GM19328 (cell line): ENCODE results near the gene TRIP10.

Experiments used
- ATAC-seq: cut with Tn5 transposase; IDR thresholded peaks from one replicate; pipeline ENCODE4 v1.9.1; 2021; ENCODE audit warnings: mild to moderate bottlenecking, moderate library complexity; ENCODE audit not compliant: unreplicated experiment

Gene TRIP10

DNA sequence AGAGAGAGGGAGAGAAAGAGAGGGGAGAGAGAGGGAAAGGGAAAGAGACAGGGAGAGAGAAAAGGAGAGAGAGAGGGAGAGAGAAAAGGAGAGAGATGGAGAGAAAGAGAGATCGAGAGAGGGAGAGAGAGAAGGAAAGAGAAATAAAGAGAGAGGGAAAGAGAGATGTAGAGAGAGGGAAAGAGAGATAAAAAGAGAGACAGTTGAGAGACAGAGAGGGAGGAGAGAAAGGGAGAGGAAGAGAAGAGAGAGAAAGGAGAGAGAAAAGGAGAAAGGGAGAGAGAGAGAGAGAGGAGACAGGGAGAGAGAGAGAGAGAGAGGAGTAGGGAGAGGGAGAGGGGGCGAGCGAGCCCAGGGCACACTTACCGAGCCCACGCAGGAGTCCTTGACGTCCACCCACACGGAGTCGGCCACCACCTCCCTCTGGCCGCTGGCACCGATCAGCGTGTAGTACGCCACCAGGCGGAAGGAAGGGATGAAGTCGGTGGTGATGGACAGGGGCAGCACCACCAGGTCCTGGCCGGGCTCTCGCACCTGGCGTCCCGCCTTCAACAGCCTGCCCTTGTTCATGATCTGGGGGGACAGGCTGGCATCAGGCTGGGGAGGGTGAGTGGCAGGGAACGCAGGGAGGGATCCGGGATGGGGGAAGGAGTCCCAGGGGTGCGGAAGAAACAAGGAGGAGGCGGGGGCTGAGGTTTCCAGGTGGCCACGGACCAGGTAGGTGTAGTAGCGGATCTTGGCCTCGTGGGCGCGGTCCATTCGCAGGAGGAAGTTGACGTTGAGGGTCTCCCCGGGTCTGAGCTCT, 29.0 kb upstream of the TRIP10 start:
- no peak for ATAC-seq

- ATAC-seq: no peak
These were observed 28.5 kb upstream of the TRIP10 start for GRCh38 chr19:6711078-6711361.

DNA sequence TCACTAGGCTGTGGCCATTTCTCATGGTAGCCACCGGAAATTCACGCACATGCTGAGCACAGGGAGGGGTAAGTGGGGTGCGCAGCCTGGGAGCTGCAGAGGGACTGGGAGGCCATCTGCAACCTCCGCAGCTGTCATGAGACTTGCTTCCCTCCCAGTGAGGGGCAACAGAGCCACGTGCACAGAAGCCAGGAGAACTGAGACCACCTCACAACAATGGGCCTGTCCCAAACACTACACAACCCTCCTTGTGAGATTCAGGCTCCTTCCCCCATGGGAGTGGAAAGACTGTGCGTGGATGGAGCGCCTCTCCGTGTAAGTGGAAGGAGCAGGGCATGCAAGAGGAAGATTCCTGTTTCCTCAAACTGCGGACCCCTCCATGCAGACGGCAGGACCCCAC, 27.9 kb upstream of the TRIP10 start:
- ATAC-seq: no peak

GRCh38 chr19:6712231-6712630, 27.2 kb upstream of the TRIP10 start:
- no peak for ATAC-seq

- ATAC-seq: no peak
These were observed 26.5 kb upstream of the TRIP10 start for GRCh38 chr19:6712692-6713670.

DNA sequence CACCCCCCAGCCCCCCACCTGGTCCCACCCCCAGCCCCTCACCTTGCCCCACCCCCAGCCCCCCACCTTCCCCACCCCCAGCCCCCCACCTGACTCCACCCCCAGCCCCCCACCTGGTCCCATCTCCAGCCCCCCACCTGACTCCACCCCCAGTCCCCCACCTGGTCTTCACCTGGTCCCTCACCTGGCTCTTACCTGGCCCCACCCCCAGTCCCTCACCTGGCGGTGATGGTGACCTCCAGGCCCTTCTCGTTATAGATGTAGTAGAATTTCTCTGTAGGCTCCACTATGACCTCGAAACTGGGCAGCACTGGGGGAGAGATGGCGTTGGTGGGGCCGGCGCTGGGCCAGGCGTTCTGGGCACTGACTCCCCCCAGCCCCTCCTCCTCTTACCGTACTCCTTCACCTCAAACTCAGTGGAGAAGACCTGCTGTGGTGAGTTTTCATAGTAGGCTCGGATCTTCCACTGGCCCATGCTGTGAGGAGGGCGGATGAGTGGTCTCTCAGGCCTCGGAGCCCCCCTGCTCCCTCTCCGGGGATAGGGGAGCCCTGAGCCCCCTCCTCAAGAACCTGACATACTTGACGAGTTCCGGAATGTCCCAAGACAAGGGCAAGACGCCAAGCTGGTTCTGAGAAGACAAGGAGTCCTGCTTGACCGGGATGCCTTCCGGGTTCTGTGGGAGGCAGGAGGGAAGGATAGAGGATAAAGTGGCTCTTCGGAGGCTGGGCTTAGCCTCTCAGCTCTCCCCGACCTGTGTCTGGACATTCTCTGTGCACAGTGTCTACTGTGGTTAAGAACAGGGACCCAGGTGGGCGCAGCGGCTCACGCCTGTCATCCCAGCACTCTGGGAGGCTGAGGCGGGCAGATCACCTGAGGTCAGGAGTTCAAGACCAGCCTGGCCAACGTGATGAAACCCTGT, 25.4 kb upstream of the TRIP10 start:
- no peak for ATAC-seq

DNA sequence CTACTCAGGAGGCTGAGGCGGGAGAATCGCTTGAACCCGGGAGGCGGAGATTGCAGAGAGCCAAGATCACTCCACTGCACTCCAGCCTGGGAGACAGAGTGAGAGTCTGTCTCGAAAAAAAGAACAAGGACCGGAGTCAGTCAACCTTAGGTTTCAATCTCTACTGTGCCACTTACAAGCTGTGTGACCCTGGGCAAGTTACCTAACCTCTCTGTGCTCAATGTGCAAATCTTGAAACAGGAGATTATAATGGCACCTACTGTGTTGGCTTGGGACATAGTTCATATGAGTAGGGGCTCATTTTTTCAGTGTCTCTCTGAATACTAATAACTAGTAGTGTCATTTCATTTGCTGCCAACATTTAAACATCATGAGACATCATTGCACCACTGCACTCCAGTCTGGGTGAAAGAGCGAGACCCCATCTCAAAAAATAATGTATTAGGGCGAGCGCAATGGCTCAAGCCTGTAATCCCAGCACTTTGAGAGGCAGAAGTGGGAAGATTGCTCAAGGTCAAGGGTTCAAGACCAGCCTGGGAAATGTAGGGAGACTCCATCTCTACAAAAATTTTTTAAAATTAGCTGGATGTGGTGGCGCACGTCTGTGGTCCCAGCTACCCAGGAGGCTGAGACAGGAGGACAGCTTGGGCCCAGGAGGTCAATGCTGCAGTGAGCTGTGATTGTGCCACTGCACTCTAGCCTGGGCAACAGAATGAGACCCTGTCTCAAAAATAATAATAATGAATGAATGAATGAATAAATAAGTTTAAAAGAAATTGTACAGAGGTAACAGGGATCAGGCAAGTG, 24.5 kb upstream of the TRIP10 start:
- no peak for ATAC-seq

GRCh38 chr19:6716610-6716970, 22.9 kb upstream of the TRIP10 start:
- no peak for ATAC-seq

DNA sequence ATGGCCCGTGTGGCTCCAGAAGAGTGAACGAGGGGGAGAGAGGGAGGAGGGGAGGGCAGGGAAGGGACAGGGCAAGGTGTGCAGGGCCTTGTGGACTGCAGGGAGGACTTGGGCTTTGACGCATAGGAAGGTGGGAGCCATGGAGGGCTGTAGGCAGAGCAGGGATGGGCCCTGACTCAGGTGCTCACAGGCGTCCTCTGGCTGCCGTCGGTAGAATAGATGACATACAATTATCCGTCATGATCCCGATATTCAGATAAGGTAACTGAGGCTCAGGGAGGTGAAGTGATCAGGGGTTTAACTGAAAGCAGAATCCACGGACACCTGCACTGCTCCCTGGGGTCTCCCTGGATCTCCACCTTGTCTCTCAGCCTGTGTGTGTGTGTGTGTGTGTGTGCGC, 22.4 kb upstream of the TRIP10 start:
- no peak for ATAC-seq

GRCh38 chr19:6717441-6717971, 22.0 kb upstream of the TRIP10 start:
- ATAC-seq: no peak

DNA sequence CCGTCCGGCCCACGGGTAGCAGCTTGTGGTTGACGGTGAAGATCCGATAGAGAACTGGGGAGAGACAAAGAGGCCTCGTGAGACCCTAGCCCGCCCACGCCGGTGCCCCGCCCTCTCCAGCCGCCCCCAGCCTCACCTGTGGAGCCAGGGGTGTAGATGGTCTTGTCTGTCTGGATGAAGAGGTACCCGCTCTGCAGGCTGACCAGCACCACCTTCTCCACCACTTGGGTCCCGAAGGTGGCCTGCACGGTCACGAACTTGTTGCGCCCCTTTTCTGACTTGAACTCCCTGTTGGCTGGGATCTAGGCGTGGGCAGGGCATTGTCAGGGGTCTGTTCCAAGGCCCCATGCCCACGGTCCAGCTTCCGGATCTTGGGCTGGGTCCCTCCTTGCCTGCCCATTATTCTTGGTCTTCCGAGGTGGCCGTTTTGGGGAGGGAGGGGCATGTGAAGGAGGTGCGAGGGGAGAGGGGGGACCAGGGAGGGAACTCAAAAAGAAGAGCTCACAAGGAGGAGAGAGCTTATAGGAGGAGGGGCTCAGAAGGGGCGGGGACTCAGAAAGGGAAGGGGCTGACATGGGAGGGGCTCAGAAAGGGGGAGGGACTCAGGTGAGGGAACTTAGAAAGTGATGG, 21.3 kb upstream of the TRIP10 start:
- no peak for ATAC-seq

- ATAC-seq: no peak
These were observed 20.5 kb upstream of the TRIP10 start for GRCh38 chr19:6718741-6719539.

DNA sequence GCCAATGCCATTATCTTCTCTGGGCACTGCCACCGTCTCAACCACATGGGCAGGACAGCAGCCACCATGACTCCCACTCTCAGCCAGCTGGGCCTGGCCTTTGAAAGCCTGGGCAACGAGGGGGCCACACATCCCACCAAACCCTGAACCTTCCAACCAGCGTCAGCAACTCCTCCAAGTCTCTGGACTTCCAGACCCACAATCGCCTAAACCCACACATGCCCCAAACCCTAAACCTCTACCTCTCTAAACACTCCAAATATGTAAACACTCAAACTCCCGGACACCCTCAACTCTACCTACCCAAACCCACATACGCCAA, 20.0 kb upstream of the TRIP10 start:
- no peak for ATAC-seq

DNA sequence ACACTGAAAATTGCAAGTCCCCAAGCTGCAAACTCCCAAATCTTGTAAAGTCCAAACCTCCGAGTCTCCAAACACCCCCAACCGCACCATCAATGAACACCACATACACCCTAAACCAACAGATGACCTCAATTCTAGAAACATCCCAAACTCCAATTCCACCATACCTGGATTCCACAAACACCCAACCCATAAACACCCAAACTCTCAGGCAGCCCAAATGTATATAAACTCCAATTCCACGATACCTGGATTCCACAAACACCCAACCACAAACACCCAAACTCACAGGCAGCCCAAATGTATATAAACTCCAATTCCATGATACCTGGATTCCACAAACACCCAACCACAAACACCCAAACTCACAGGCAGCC, 19.5 kb upstream of the TRIP10 start:
- ATAC-seq: no peak

GRCh38 chr19:6720369-6721137, 18.9 kb upstream of the TRIP10 start, which contains the start of gene C3:
Gene C3 (minus strand): TSS chr19:6720650. CDS start chr19:6720589, 61 bp downstream.
- ATAC-seq: no peak

- no peak for ATAC-seq
These were observed 18.4 kb upstream of the TRIP10 start for GRCh38 chr19:6721138-6721474.

DNA sequence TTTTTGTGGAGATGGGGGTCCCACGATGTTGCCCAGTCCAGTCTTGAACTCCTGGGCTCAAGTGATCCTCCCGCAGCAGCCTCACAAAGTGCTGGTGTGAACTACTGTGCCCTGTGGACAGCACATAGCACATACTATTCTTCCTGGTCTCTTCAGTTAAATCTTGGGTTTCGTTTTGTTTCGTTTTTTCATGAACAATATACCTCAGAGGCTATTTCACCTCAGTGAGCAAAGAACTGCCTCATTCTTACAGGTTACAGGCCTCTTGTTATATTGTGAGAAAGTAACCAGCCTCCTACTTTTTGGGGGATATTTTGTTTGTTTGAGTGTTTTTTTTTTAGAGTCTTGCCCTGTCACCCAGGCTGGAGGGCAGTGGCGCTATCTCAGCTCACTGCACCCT, 17.7 kb upstream of the TRIP10 start:
- no peak for ATAC-seq

GRCh38 chr19:6723108-6723618, 16.3 kb upstream of the TRIP10 start:
- no peak for ATAC-seq
